HG02798 (cell line): ENCODE data around the gene EME1.

Experiments used
- ATAC-seq: cut with Tn5 transposase; IDR thresholded peaks from one replicate; pipeline ENCODE4 v1.9.1; 2021; ENCODE audit warnings: mild to moderate bottlenecking; ENCODE audit not compliant: unreplicated experiment, poor library complexity

Gene EME1

GRCh38 chr17:50362661-50363060 is 10.4 kb upstream of the EME1 start:
- no peak for ATAC-seq

- no peak for ATAC-seq
These were observed 9.6 kb upstream of the EME1 start for GRCh38 chr17:50363217-50364060.

GRCh38 chr17:50364061-50364458 is 9.0 kb upstream of the EME1 start:
- ATAC-seq: no peak

- ATAC-seq: no peak
These were observed 8.3 kb upstream of the EME1 start for GRCh38 chr17:50364715-50365114.

- ATAC-seq: no peak
These were observed 7.9 kb upstream of the EME1 start for GRCh38 chr17:50365165-50365564.

- no peak for ATAC-seq
These were observed 7.2 kb upstream of the EME1 start for GRCh38 chr17:50365649-50366393.

- ATAC-seq: no peak
These were observed 5.6 kb upstream of the EME1 start for GRCh38 chr17:50367401-50367800.

GRCh38 chr17:50370052-50370451 is 3.0 kb upstream of the EME1 start:
- no peak for ATAC-seq

GRCh38 chr17:50371526-50371925 is 1.5 kb upstream of the EME1 start:
- ATAC-seq: no peak

GRCh38 chr17:50372222-50372757 is 739 bp upstream of the EME1 start:
- no peak for ATAC-seq

GRCh38 chr17:50373705-50374104 is 676 bp downstream of the EME1 start:
- no peak for ATAC-seq

GRCh38 chr17:50375858-50376538 is 3.0 kb downstream of the EME1 start:
- no peak for ATAC-seq

GRCh38 chr17:50379351-50380132 is 6.5 kb downstream of the EME1 start:
- ATAC-seq: no peak

- no peak for ATAC-seq
These were observed 7.6 kb downstream of the EME1 start for GRCh38 chr17:50380369-50381259.

- no peak for ATAC-seq
These were observed 8.3 kb downstream of the EME1 start for GRCh38 chr17:50381260-50381815.

GRCh38 chr17:50381920-50382319 is 8.9 kb downstream of the EME1 start:
- ATAC-seq: no peak

GRCh38 chr17:50382931-50383330 is 9.9 kb downstream of the EME1 start:
- ATAC-seq: no peak

GRCh38 chr17:50386510-50386909 is 13.5 kb downstream of the EME1 start:
- no peak for ATAC-seq

- ATAC-seq: no peak
These were observed 15.7 kb downstream of the EME1 start for GRCh38 chr17:50388728-50389127.
